Keratinocyte (primary cell): ENCODE measurements around the gene KCNQ1OT1. TPM values are rescaled to one million over a fixed set of nuclear protein-coding genes. Genes with fewer than 3 reads are reported as not detected.

Source experiments
- DNase-seq: peaks from one replicate; pipeline ENCODE4 v3.0.0-alpha.2; 2011; ENCODE audit warnings: low read depth, missing footprints, low spot score
- FAIRE-seq: peaks from 2 replicates; lab custom pipeline; 2011; peaks lifted over from hg19 to GRCh38; lab: Jason Lieb, UNC
- H2AFZ ChIP-seq: 2 replicates; pipeline ENCODE4 v1.6.0; 2012; ENCODE audit warnings: low read length, control low read depth, inconsistent platforms; ENCODE audit not compliant: control insufficient read depth
- H3K27ac ChIP-seq: 2 replicates; pipeline ENCODE4 v1.5.1; 2011; ENCODE audit warnings: low read length; ENCODE audit not compliant: control insufficient read depth, insufficient read depth
- H3K27me3 ChIP-seq: 3 replicates; pipeline ENCODE4 v1.6.0; 2011; ENCODE audit warnings: low read length; ENCODE audit not compliant: control insufficient read depth, insufficient read depth; ENCODE audit errors: extremely low read depth
- H3K36me3 ChIP-seq, 2 experiments: 2 replicates in 1 of 2; 3 replicates in 1 of 2; pipeline ENCODE4 v1.5.1; 2011; ENCODE audit warnings: low read length in 2 of 2, mild to moderate bottlenecking in 1 of 2; ENCODE audit not compliant: control insufficient read depth in 2 of 2, insufficient read depth in 2 of 2; ENCODE audit errors: extremely low read depth in 1 of 2
- H3K4me1 ChIP-seq: 3 replicates; pipeline ENCODE4 v1.5.1; 2011; ENCODE audit warnings: low read length; ENCODE audit not compliant: control insufficient read depth, insufficient read depth; ENCODE audit errors: extremely low read depth
- H3K4me2 ChIP-seq: 3 replicates; pipeline ENCODE4 v1.6.0; 2011; ENCODE audit warnings: low read depth, low read length; ENCODE audit not compliant: control insufficient read depth, insufficient read depth; ENCODE audit errors: extremely low read depth
- H3K4me3 ChIP-seq, 3 experiments: fragments of 200-600 bp in 1 of 3; sonication (generic) in 1 of 3; 2 replicates in 2 of 3; 3 replicates in 1 of 3; pipeline ENCODE4 v1.5.1; 2011 to 2016; ENCODE audit warnings: low read length in 3 of 3, mild to moderate bottlenecking in 3 of 3, control low read depth in 2 of 3, inconsistent platforms in 1 of 3, low read depth in 1 of 3, mixed read lengths in 1 of 3, mixed run types in 1 of 3, moderate library complexity in 1 of 3; ENCODE audit not compliant: control insufficient read depth in 2 of 3, insufficient read depth in 2 of 3; ENCODE audit errors: extremely low read depth in 1 of 3
- H3K79me2 ChIP-seq: 2 replicates; pipeline ENCODE4 v1.6.0; 2012; ENCODE audit warnings: low read length; ENCODE audit not compliant: control insufficient read depth, insufficient read depth
- H3K9ac ChIP-seq: 3 replicates; pipeline ENCODE4 v1.6.0; 2011; ENCODE audit warnings: low read length; ENCODE audit not compliant: control insufficient read depth, insufficient read depth; ENCODE audit errors: extremely low read depth
- H3K9me1 ChIP-seq: 3 replicates; pipeline ENCODE4 v1.6.0; 2011; ENCODE audit warnings: low read length; ENCODE audit not compliant: control insufficient read depth, insufficient read depth; ENCODE audit errors: extremely low read depth
- H3K9me3 ChIP-seq: 2 replicates; pipeline ENCODE4 v1.5.1; 2012; ENCODE audit warnings: low read depth, low read length; ENCODE audit not compliant: control insufficient read depth
- H4K20me1 ChIP-seq: 3 replicates; pipeline ENCODE4 v1.6.0; 2011; ENCODE audit warnings: low read length; ENCODE audit not compliant: control insufficient read depth, insufficient read depth; ENCODE audit errors: extremely low read depth
- EZH2 ChIP-seq: IDR thresholded peaks from one replicate; pipeline ENCODE4 v1.6.1; 2012; ENCODE audit warnings: inconsistent platforms, mild to moderate bottlenecking, low read length, moderate library complexity
- dilution Hi-C: fragments of 300-500 bp; cut with MboI; formaldehyde crosslinking; loops from one replicate; pipeline ENCODE4 v1.7.0; 2020; ENCODE audit warnings: low sequenced_read_pairs; ENCODE audit not compliant: extremely low pct_ligation_motif_present
- polyA plus RNA-seq, 5 experiments: library from polyadenylated mRNA; depleted of rRNA in 3 of 5; stranded (reverse) in 3 of 5; stranded (forward) in 1 of 5; unstranded in 1 of 5; fragments of >200 nt; gene quantifications; 1 replicate in 1 of 5; 2 replicates in 3 of 5; 3 replicates in 1 of 5; pipeline versions ENCODE4 v1.2.1 to v1.2.3, GENCODE V29; 2011 to 2012; ENCODE audit warnings: missing spikeins in 2 of 5, low read depth in 1 of 5, low replicate concordance in 1 of 5
- TF ChIP-seq, protein P1 (sequence below), 3 experiments: IDR thresholded peaks in 1 of 3; conservative IDR thresholded peaks in 1 of 3; optimal IDR thresholded peaks in 1 of 3; 2 replicates in 2 of 3; 3 replicates in 1 of 3; pipeline versions ENCODE3 to v1.5.1; 2011; ENCODE audit warnings: low read length in 3 of 3, mild to moderate bottlenecking in 3 of 3, moderate library complexity in 2 of 3, control low read depth in 1 of 3, inconsistent platforms in 1 of 3; ENCODE audit not compliant: insufficient read depth in 2 of 3; ENCODE audit errors: extremely low read depth in 1 of 3

The KCNQ1OT1 gene
- polyA plus RNA-seq, 1 donor (not counting 4 experiments of a cell fraction or from before 2014, with no cell fraction given), result 0.07 TPM

DNA sequence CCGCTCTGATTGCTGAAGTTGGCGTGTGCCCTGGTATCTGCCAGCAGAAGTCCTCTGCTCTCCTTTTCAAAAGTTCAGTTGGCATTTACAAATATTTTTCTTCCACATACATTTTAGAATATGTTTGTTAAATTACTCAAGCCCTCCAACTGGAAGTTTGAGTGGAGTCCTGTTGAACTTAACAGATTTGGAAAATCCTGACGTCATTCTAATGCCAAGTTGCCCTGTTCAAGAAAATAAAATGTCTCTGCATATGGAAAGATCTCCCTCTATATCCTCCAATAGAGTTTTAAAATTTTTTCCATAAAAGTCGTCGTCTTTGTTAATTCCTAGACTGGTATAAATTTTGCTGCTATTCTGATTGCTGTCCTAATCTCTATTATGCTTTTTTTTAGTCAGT lies 3.3 kb downstream of the KCNQ1OT1 start:
- FAIRE-seq, result no peak
- Histone ChIP-seq H3K27ac (no peak overlapping the region), H3K27me3 (no peaks in the 10 kb centered on the region), H3K4me1 (peaks cover 7% of the 10 kb centered on the region), H3K79me2 (peaks cover 31% of the 10 kb centered on the region), H3K9me3 (no peaks in the 10 kb centered on the region), H3K36me3 (no peaks in the 10 kb centered on the region), H4K20me1 (no peaks in the 10 kb centered on the region), H2AFZ (no peak overlapping the region), H3K9ac (no peak overlapping the region), H3K4me2 (no peak overlapping the region), H3K4me3 (no peak overlapping the region), H3K9me1 (no peaks in the 10 kb centered on the region)
- DNase-seq, result no peak
- TF ChIP-seq, protein P1, sequence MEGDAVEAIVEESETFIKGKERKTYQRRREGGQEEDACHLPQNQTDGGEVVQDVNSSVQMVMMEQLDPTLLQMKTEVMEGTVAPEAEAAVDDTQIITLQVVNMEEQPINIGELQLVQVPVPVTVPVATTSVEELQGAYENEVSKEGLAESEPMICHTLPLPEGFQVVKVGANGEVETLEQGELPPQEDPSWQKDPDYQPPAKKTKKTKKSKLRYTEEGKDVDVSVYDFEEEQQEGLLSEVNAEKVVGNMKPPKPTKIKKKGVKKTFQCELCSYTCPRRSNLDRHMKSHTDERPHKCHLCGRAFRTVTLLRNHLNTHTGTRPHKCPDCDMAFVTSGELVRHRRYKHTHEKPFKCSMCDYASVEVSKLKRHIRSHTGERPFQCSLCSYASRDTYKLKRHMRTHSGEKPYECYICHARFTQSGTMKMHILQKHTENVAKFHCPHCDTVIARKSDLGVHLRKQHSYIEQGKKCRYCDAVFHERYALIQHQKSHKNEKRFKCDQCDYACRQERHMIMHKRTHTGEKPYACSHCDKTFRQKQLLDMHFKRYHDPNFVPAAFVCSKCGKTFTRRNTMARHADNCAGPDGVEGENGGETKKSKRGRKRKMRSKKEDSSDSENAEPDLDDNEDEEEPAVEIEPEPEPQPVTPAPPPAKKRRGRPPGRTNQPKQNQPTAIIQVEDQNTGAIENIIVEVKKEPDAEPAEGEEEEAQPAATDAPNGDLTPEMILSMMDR (optimal IDR thresholded peaks at IDR 0.05 in 1 of 3, IDR thresholded peaks at IDR 0.05 in 1 of 3, conservative IDR thresholded peaks at IDR 0.05 in 1 of 3; ENCODE audit: extremely low read depth in 1 of 3, insufficient read depth in 2 of 3, low read length in 3 of 3), result no peak
- no peak for TF ChIP-seq EZH2
- dilution Hi-C loops, result no loop called here

DNA sequence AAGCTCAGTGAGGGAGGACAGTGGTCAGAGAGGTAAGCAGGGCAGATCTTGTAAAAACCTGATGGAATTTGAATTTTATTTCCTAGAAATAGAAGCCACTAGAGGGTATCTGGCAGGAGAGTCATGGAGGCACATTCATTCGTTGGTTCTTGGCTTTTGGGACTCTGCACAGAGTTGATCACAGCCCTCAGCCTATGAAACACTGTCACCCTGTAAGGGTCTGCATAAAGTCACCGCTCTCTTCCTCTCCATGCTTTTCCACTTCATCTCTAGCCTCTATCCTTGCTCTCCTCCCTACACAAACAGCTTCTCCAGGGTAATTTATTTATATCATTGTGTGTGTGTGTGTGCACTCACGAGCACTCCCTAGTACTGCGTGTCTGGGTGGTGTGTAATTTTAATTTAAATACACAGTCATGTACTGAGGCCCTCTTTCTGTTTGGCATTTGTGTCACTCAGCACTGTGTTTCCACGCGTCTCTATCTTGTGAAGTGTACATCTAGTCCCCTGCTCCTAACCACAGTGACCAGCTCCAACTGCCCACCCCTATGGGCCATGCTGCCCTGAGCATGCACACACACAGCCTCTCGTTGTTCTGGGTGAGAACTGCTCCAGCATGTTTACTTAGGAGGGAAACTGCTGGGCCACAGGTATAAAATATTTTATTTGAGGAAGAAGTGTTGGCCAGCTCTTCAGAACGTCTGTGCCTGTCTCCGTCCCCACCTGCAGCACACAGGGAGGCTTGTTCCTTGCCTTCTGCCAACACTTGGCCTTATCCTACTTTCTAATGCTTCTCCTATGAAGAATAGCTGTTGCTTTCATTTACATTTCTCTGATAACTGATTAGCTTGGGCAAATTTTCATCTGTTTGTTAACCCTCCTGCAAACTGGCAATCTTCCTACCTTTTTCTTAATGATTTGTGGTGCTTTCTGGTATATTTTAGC lies 4.5 kb downstream of the KCNQ1OT1 start:
- Histone ChIP-seq H3K9me3 (no peaks in the 10 kb centered on the region), H3K9ac (no peak overlapping the region), H4K20me1 (no peaks in the 10 kb centered on the region), H3K4me2 (no peak overlapping the region), H3K79me2 (peaks cover 31% of the 10 kb centered on the region), H3K36me3 (no peaks in the 10 kb centered on the region), H3K4me3 (no peak overlapping the region), H3K4me1 (peaks cover 7% of the 10 kb centered on the region), H2AFZ (no peak overlapping the region), H3K27ac (no peak overlapping the region), H3K27me3 (no peaks in the 10 kb centered on the region), H3K9me1 (no peaks in the 10 kb centered on the region)
- FAIRE-seq, result no peak
- TF ChIP-seq EZH2, result no peak
- TF ChIP-seq, protein P1 (optimal IDR thresholded peaks at IDR 0.05 in 1 of 3, IDR thresholded peaks at IDR 0.05 in 1 of 3, conservative IDR thresholded peaks at IDR 0.05 in 1 of 3; ENCODE audit: extremely low read depth in 1 of 3, insufficient read depth in 2 of 3, low read length in 3 of 3), result no peak
- dilution Hi-C loops, result no loop called here
- no peak for DNase-seq
